Cardiac muscle cell (in vitro differentiated cells and primary cell): Measurements from ENCODE around the gene FCHSD1. TPM values are rescaled to one million over a fixed set of nuclear protein-coding genes. Genes with fewer than 3 reads are reported as not detected.
A peak's percentile ranks its signal among the peaks of the same experiment; 100 is the strongest.

Experiments used
- DNase-seq, 2 donors: peaks; one replicate each; pipeline versions ENCODE4 v3.0.0 to v3.0.0-alpha.2; 2010 to 2017; ENCODE audit warnings: low read depth in 1 of 2, low spot score in 1 of 2
- H3K27ac ChIP-seq: fragments of 200-600 bp; sonication (generic); 2 replicates; pipeline ENCODE4 v1.5.1; 2016
- H3K27me3 ChIP-seq: fragments of 200-600 bp; sonication (generic); 2 replicates; pipeline ENCODE4 v1.6.0; 2016; ENCODE audit warnings: control low read depth
- H3K36me3 ChIP-seq: fragments of 200-600 bp; sonication (generic); 2 replicates; pipeline ENCODE4 v1.5.1; 2016; ENCODE audit warnings: control low read depth
- H3K4me1 ChIP-seq: fragments of 200-600 bp; sonication (generic); 2 replicates; pipeline ENCODE4 v1.8.1; 2017; ENCODE audit warnings: low read depth, mild to moderate bottlenecking, mixed run types
- H3K4me3 ChIP-seq: fragments of 200-600 bp; sonication (generic); 2 replicates; pipeline ENCODE4 v1.5.1; 2016; ENCODE audit warnings: mild to moderate bottlenecking
- H3K9me3 ChIP-seq: fragments of 200-600 bp; sonication (generic); 2 replicates; pipeline ENCODE4 v1.5.1; 2017; ENCODE audit warnings: low read depth, mild to moderate bottlenecking, control low read depth
- CTCF ChIP-seq: IDR thresholded peaks from 2 replicates; pipeline ENCODE4 v1.5.1; 2012; ENCODE audit warnings: low read depth, mild to moderate bottlenecking, low read length
- polyA plus RNA-seq: library from polyadenylated mRNA; unstranded; fragments of >200 nt; fragmentation: Nextera tagmentation; extraction: Ambion mirVana; gene quantifications from 2 replicates; pipeline ENCODE4 v1.2.1, GENCODE V29; 2016
- total RNA-seq: library from RNA; depleted of rRNA; stranded (reverse); fragments of >200 nt; gene quantifications from 2 replicates; pipeline ENCODE4 v1.2.3, GENCODE V29; 2016

Gene FCHSD1
- total and polyA plus RNA-seq, 2 experiments from 2014 or later, result 7.8 to 24.9 TPM

- Histone ChIP-seq H3K4me3 (peak overlapping the region; percentile 75), H3K4me1 (peaks cover 20% of the 10 kb centered on the region), H3K9me3 (no peaks in the 10 kb centered on the region), H3K27ac (peak overlapping the region; percentile 85), H3K36me3 (peaks cover 7% of the 10 kb centered on the region), H3K27me3 (no peaks in the 10 kb centered on the region)
- TF ChIP-seq CTCF, result no peak
- peak; percentile 47 to 63 for DNase-seq
Measured at GRCh38 chr5:141618030-141618803, 33.0 kb downstream of the FCHSD1 start.

- Histone ChIP-seq H3K4me1 (peaks cover 22% of the 10 kb centered on the region), H3K4me3 (peak overlapping the region; percentile 75), H3K27me3 (no peaks in the 10 kb centered on the region), H3K9me3 (no peaks in the 10 kb centered on the region), H3K27ac (peak overlapping the region; percentile 85), H3K36me3 (peaks cover 1% of the 10 kb centered on the region)
- TF ChIP-seq CTCF, result no peak
- DNase-seq, result peak in 1 of 2 donors; percentile 14
Measured at GRCh38 chr5:141617682-141618029, 33.6 kb downstream of the FCHSD1 start.

- peak overlapping the region; percentile 85 for H3K27ac ChIP-seq
- TF ChIP-seq CTCF, result no peak
- DNase-seq, result peak in 1 of 2 donors; percentile 6
- no peaks in the 10 kb centered on the region for H3K36me3 ChIP-seq
- peaks cover 22% of the 10 kb centered on the region for H3K4me1 ChIP-seq
- H3K27me3 ChIP-seq, result no peaks in the 10 kb centered on the region
- no peak overlapping the region for H3K4me3 ChIP-seq
- no peaks in the 10 kb centered on the region for H3K9me3 ChIP-seq
Measured at GRCh38 chr5:141617128-141617527, 34.1 kb downstream of the FCHSD1 start.

GRCh38 chr5:141615991-141616720, 35.1 kb downstream of the FCHSD1 start:
- H3K27me3 ChIP-seq, result no peaks in the 10 kb centered on the region
- no peak overlapping the region for H3K4me3 ChIP-seq
- H3K36me3 ChIP-seq, result no peaks in the 10 kb centered on the region
- no peak for TF ChIP-seq CTCF
- H3K4me1 ChIP-seq, result peaks cover 22% of the 10 kb centered on the region
- DNase-seq, result no peak
- H3K27ac ChIP-seq, result no peak overlapping the region
- no peaks in the 10 kb centered on the region for H3K9me3 ChIP-seq

- no peaks in the 10 kb centered on the region for H3K9me3 ChIP-seq
- no peaks in the 10 kb centered on the region for H3K36me3 ChIP-seq
- no peaks in the 10 kb centered on the region for H3K27me3 ChIP-seq
- no peak for DNase-seq
- H3K4me3 ChIP-seq, result no peak overlapping the region
- no peak overlapping the region for H3K27ac ChIP-seq
- TF ChIP-seq CTCF, result no peak
- peaks cover 22% of the 10 kb centered on the region for H3K4me1 ChIP-seq
Measured at GRCh38 chr5:141613344-141613743, 37.9 kb downstream of the FCHSD1 start.
